GM18520 (cell line): ENCODE data around the gene PARD3B.

Source experiments
- ATAC-seq: cut with Tn5 transposase; IDR thresholded peaks from one replicate; pipeline ENCODE4 v1.9.1; 2021; ENCODE audit not compliant: unreplicated experiment

Gene PARD3B

DNA sequence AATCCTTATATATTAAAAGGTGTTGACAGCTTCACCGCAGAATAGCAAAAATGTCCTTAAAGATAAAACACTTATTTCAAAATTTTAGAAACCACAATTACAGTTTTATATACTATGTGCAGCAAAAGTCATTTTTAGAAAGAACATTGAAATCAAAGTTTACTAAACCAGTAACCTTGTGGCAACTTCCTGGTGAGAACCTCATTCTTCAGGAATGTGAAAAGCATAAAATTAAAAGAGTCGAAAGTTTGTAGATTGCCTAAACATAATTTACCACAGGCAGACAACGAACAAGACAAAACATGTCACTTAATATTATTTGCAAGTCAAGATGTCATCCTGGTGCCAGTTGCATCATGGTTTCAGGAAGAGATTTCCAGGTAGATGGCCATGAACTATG is 1028.7 kb downstream of the PARD3B start:
- ATAC-seq = no peak

DNA sequence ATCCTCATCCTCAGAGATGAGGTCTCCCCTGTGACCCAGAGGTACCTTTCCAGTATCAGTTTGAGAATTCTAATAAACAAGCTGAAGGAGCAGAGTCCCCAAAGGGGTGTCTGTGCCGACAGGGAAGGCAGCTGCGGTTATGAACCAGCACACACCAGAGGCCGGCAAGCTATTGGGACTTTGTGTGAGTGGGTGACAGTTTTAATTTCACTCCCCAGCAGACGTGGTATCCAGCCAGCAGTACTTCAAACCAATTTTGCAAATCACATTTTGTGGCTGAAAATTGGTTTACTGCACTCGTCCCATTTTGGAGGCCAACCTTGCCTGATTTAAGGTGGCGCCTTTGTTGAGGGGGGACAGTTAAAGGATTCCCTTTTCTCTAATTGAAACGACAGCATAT is 1034.1 kb downstream of the PARD3B start:
- no peak for ATAC-seq

DNA sequence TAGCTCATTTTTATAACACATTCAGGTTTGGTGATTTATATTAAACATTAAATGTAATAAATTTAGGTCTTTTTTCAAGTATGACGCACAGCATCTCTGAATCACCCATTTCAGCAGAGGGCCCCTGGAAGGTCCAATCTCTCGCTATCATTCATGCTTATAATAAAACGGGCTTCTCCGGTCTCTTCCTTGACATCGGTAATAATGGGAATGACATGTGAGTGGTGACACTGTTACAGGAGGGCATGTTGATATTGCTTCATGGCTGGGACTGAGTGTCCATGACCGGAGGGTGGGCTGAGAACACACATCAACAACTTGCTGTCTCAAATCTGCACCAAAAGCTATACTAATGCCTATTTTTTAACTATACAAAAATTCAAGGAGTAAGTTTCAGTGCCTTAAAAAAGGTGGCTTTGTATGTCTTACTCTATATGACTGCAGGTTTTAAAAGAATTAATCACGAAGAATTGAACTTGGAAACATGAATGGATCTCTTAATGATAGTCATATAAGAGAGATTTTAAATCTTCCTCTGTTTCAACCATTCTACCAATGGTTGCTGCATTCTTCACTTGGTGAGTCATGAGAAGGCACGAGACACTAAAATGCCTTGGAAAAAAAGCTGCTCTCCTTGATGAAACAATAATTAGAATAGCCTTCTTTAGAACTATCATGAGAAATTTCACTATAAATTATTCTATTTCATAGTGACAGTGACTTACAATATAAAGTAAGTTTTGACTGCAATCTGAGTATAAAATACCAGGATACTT is 1035.1 kb downstream of the PARD3B start:
- no peak for ATAC-seq

DNA sequence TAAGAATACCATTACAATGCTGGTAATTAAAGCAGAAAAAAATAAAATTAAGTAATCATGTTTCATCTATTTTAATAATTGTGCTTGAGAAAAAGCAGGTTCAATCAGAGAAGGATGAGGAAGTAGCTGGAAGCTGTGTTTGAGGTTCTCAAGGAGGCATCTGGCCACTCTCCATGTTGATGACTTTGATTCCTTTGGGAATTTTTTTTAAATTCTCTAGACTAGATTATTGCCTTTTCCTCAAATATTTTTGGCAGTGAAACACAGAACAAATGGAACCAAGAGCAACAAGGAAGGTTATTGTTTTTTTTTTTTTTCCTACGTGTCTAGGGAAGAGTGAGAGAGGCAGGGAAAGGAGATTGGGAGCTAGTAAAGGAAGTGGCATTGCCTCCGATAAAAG is 1037.1 kb downstream of the PARD3B start:
- ATAC-seq = no peak

DNA sequence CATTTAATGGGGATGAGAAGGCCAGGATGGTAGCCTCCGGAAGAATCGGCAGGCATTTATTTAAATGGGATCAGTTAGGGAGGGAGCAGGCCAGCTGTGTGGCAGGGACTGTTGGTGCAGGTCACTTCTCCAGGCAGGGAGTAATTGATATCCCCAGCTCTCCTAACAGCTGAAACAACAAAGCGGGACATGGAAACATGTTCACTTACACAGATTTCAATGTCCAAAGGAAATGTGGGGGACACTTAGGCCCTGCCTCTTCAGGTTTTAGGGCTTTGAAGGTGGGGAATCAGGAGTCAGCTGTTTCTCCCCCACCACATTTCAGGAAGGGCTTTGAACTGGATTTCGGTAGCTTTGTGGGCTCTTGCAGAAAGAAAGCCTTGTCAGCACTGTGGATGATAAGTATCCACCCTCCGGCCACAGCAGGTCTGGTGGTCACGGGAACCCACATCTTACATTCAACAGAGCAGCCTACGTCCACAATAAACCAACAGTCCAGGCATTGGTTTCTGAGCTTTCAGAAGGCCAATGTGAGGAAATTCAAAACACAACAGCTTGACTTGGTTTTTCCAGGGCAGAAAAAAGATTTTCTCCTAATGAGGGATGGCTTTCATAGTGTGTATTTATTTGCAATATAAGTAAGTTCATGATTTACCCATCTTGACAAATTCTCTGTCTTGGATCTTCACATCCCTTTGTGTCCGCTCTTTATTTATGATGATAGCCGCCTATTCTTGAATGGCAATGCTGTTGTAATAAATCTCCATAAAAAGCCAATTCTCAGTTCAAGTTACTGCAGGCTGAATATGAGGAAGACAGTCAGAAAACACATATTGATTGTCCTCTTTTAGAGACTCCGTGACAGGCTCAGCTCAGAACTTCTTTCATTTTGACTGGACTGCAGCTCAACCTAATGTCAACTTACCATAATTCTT is 1040.4 kb downstream of the PARD3B start:
- ATAC-seq = no peak

DNA sequence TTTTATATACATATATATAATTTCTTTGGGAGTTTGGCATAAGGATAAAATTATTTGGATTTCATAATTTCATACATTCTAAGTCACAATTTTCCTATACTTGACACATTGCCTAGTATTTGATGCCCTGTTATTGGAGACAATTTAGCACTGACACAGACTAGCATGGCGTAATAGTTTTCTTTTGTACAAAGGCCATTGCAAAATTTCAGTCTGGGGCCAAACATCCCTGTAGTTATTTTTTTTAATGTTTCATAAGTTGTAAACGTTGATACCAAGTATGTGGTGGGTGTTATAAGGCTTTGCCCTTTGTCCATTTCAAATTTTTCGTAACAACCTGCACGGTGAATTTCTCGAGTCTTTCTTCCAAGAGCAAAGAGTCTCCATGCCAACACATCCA is 1041.4 kb downstream of the PARD3B start:
- ATAC-seq = no peak

DNA sequence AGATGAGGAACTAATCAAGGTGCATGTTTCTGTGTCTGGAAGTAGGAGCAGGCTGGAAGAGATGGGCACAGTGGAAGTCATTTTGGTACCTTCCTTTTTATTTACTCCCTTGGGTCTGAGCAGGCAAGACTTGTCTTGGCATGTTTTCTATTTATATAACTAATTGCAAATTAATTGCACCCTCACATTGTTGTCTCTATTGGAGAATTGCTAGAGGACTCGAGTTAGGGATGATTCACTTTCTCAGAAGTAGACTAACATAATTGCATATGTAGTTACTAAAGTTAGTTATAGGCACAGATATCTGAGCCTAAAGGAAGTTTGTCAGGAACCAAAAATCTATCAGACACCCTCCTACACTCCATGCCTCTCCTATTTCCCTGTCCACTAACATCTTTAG is 1044.2 kb downstream of the PARD3B start:
- no peak for ATAC-seq

DNA sequence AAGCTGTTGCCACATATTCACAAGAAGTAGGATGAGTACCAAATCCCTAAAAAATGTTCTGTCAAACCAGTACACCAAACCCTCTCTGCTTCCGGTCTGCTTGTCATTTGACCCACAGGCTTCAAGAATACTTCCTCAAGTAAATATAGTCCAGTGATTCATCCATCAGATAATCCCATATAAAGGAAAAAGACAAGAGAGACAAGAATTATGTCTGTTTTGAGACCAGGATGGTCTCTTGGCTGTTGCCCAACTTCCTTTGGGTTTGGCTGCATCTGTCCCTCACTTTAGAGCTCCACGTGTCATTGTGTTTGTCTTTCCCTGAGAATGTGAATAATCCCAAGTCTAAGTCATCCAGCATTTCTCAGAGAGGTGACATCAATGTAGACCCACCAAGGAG is 1045.5 kb downstream of the PARD3B start:
- no peak for ATAC-seq

DNA sequence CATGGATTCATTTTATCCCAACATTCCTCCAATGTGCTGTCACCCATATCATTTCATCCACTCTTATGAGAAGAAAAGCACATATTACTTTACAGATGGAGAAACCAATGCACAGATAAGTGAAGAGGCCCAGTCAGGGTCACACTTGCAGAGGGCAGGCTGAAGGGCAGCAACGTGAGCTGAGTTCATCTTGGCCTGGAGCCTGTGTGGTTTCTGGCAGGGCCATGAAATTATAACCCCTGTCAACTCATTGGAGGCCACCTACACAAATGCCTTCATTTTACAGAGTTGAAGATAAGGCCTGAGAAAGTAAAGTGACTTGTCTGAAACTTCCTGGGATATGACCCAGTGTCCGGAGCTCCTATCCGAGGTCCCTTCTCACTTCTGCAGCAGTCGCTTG is 1048.6 kb downstream of the PARD3B start:
- ATAC-seq = no peak

DNA sequence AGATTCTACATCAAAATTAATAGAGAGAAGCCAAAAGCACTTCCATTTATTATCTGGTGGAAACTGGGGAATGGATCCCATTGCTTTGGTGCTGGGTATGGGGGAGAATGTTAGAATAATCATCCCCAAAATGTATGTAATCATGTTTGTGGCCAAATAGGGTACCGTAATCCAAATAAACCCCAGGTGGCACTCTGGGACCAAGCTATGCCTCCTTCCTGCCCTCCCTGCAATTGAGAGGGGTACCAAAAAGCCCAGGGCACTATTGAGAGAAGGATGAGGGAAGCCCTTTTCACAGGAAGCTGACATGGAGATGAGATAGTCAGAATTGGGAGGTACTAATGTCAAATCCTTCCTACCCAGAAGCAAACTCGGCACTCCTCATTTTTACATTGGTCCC is 1051.3 kb downstream of the PARD3B start:
- ATAC-seq = no peak

DNA sequence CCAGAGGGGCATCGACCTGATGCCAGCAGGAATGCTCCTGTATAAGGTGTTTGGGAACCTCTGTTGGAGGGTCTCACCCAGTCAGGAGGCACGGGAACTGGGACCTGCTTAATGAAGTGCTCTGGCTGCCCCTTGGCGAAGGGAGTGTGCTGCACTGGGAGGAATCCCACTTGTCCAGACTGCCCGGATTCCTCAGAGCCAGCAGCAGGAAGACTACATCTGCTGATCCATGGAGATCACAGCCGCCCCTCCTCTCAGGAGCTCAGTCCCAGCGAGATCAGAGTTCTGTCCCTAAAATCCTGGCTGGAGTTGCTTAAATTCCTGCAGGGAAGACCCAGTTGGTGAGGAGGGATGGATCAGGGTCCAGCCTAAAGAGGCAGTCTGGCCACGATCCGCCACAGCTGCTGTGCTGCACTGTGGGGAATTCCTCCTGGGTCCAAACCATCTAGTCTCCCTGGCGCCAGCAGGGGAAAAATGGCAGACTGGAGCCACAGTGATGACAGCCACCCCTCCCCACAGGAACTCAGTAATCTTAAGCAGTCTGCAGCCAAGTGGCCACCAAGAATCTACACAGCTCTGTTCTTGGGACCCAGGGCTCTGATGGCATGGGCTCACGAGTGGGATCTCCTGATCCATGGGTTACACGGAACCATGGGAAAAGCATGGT is 1060.5 kb downstream of the PARD3B start:
- ATAC-seq = no peak

DNA sequence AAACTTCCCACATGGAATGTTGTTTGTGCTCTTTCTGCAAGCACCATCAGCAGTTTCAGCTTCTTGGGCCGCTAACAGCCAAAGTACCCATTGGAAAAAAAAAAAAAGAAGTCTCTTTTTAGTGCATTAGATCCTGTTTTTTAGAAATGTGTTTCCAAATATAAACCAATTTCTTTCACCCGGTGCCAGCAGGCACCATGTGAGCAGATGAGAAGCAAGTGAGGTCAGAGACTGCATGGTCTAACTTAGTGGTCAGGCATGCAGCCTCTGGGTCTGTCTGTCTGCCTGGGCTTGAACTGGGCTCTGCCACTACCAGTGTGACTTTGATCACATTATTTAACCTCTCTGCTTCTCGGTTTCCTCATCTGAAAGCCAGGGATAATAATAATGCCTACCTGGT is 1061.9 kb downstream of the PARD3B start:
- ATAC-seq = no peak

DNA sequence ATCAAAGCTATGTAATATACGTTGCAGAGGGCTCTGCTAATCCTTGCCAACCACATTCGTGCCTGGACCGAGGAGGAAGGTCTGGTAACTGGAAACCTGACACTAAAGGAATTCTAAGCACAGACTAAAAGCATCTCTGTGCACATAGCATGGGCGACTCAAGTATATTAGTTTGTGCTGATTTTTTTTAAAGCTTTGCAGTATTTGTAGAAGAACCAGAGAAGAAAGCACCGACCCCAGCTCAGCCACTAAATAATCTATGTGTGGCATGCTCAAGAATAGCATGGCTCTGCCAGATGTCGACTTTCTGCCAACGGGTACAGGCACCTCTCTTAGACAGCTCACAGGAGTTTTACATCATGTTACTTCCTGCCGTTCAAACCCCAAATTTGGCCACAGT is 1063.8 kb downstream of the PARD3B start:
- no peak for ATAC-seq

DNA sequence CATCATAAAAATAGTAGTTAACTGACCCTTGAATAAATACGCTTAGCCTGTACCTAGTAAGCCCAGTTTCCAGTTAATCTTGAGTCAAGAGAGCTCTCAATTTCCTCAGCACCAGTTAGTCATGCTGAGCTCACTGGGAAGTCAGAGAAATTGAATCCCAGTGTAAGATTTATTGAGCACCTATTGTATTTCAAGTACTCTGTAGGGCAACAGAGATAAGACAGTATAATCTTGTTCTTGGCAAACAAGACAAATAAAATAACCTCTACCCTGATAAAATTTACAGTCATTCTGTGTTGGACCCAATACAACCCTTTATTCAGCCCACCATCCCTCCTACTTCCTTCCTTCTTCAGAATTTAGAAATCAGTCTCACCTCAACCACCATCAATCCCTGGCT is 1065.2 kb downstream of the PARD3B start:
- ATAC-seq = no peak

DNA sequence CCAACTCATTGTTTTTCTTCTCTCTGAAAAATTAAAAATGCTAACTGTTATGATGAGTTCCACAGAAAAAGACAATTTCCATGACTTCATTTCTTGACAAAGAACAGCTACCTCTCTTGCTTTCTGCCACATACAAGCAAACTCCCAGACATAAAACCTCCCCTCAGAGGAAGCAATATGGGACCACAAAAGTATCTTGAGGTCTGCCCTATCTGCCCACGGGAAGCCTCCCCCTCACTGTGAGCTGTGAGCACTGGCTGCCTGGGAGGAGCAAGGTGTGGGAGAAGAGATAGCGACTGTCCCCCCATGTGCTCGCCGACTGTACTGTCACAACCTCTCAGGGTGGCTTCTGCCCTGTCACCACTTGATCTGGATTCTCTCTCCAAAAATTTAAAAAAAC is 1067.4 kb downstream of the PARD3B start:
- no peak for ATAC-seq

DNA sequence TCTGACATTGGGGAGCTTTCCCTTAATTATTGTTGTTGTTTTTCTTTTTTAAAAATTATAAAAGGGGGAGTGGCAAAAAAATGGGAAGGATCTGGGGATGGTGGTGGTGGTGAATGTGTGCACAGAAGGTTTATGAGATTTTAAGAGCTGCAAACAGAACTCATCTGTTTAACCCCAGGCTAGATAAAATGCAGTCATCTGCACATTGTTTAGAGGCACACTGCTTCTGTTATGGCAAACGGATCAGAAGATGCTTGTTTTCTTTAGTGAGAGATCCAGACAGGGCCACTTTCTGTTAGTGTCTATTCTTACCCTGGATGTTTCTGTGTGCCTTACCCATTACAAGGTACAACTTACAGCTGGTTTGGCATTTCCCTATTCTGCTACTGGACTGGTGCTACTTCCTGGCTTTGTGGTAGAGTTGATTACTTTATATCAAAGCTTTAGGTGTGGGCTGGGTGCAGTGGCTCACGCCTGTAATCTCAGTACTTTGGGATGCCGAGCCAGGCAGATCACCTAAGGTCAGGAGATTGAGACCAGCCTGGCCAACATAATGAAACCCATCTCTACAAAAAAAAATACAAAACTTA is 1068.8 kb downstream of the PARD3B start:
- no peak for ATAC-seq

DNA sequence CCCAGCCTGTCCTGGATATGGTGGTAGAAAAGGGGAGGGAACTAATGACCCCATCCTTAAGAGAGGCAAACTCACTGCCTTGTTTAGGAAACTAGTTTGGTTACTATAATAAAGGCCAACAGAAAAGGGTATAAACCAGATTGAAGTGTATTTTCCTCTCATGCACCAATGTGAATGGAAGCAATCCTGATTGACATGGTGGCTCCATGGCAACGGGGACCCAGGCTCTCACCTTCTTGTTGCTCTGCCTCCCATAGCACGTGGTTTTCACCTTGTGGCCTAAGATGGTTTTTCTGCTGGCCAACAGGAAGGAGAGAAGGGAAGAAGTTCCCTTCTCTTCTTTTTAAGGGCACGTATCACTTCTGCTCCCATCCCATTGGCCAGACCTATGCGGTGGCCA is 1069.7 kb downstream of the PARD3B start:
- no peak for ATAC-seq

DNA sequence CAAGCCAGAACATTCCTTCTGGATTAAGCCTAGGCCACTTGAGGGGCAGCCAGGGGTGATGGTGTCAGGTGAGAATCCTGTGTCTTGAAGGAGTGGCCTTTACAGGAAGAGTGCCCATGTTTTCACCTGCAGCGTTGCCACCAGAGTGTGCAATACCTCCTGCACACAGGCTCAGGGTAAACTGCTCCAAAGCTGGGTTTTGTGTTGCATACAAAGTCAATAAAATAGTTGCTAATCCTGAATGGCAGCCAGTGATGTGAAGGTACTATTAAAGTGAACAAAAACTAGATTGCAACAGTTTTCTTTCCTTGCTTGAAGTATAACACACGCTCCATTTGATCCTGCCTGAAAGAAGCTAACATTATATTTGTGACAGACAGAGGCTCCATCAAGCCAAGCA is 1072.6 kb downstream of the PARD3B start:
- ATAC-seq = no peak

DNA sequence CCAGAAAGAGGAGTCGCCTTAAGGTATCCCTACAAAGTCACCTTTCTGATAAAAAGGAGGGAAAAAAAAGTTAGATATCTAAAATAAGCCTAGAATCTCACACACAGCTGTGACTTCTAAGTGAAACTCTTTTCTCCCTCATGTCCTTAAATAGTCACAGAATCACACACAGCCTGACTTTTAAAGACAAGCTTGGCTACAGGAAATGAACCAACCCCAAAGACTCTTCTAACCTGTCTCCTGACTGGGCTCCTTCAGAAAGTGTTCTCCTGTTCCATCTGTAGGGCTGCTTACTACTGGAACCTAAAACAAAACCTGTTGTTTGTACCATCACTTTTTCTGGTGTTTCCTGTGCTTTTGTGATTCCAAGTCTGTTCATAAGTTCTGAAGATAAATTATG is 1074.3 kb downstream of the PARD3B start:
- no peak for ATAC-seq

DNA sequence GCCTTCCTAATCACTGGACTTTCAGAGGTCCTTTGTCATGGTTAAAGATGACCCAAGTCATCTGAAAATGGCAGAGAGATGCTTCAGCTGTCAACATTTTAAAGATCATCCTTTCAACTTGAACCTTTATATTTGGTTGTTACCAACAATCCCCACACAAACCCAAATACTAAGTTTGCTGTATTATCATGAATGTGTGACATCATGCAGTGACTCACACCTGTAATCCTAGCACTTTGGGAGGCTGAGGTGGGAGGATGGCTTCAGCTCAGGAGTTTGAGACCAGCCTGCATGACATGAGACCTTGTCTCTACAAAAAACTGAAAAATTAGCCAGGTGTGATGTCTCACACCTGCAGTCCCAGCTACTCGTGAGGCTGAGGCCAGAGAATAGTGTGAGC is 1081.8 kb downstream of the PARD3B start:
- no peak for ATAC-seq

DNA sequence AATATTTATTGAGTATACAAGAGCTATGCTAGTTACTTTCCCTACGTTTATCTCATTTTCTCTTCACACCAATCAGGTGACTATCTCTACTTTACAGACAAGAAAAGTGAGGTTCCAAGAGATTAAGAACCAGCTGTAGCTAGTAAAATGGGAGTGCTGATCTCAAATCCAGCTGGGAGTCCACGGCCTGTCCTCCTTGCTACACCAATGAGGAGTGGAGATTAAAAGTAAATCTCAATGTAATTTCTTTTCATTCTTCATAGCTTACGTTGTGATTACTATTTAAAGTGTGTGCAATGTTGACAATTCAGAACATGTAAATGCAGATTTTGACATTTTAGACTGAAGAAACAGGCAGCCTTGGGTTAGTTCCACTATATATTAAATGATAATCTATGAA is 1083.1 kb downstream of the PARD3B start:
- no peak for ATAC-seq
